ENCODE measurements around the gene TEKTIP1.

TEKTIP1 gene

DNA sequence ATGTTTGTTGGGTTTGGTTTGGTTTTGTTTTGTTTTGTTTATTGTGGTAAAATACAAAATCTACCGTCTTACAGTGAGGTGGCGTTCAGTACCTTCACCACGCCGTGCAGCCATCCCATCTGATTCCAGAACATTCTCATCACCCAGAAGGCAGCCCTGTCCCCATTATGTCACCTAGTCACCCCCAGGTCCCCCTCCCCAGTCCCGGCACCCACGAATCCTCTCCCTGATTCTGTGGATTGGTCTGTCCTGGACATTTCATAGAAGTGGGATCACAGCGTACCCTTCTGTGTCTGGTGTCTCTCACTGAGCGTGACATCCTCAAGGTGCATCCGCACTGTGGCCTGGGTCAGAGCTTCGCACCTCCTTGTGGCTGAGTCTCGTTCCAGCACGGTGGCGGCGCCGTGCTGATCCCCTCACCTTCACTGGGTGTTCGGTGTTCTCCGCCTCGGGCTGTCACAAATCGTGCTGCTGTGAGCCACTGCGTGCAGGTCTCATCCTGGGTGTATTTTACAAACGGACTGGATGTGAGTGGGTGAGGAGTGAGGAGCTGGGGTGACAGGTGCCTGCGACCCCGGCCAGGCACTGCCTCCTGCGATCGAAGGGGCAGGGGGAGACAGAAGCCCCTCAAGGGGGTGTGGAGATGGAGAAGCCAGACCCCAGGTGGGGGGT lies 580 bp upstream of the TEKTIP1 start:
- DNase-seq, result no peak

DNA sequence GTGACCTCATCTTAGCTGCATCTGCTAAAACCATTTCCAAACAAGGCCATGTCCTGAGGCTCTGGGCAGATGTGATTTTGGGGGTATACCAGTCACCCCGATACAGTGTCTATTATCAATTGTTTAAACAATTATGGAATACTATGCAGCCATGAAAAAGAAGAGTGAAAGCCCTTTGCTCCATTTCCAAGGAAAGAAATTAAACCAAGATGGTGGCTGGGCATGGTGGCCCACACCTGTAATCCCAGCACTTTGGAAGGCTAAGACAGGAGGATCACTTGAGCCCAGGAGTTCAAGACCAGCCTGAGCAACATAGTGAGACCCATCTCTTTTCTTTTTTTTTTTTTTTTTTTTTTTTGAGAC lies 763 bp downstream of the TEKTIP1 start:
- DNase-seq, result no peak

DNA sequence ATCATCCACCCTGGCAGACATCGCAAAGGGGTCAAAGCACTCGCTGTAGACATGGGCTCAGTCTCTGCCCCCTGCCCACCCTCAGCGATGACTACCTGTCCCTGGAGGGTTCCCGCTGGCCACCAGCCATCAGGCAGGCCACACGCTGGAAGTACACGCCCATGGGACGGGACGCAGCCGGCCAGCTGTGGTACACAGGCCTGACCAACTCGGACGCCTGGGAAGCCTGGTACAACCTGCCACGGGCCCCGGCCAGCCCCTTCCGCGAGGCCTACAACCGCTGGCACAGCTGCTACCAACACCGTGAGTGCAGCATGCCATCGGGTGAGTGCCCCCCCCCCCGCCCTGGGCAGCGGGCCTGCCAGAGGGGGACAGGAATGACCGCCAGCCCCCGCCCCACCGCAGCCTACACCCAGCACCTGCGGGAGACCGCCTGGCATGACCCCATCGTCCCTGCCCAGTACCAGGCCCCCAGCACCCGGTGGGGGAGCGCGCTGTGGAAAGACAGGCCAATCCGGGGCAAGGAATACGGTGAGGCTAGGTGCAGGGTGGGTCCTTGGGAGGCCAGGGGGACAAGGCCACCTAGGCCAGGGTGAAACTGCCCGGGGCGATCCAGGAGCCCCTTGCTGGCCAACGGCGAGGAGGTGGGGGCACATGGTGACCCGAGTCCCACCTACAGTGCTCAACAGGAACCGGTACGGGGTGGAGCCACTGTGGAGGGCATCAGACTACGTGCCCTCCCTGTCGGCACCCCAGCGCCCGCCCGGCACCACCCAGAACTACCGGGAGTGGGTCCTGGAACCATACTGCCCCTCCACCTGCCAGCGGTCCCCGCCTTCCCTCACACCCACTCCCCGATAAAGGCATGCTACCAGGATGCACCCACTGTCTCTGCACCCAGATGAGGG lies 4.4 kb downstream of the TEKTIP1 start:
- no peak for DNase-seq

DNA sequence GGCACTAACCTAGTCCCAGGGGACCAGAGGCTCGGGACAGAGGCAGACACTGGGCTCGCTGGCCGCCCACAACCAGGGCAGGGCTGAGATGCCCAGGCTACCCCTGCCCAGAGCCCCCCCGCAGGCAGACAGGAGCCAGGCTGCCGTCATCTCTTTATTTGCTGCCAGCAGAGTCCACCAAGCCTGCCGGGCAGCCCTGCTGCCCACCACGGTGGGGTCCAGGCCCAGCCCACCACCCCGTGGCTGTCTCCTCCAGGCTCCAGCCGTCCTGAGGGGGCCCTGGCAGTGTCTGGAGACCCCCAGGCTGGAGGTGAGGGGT lies 5.0 kb downstream of the TEKTIP1 start:
- DNase-seq, result no peak

DNA sequence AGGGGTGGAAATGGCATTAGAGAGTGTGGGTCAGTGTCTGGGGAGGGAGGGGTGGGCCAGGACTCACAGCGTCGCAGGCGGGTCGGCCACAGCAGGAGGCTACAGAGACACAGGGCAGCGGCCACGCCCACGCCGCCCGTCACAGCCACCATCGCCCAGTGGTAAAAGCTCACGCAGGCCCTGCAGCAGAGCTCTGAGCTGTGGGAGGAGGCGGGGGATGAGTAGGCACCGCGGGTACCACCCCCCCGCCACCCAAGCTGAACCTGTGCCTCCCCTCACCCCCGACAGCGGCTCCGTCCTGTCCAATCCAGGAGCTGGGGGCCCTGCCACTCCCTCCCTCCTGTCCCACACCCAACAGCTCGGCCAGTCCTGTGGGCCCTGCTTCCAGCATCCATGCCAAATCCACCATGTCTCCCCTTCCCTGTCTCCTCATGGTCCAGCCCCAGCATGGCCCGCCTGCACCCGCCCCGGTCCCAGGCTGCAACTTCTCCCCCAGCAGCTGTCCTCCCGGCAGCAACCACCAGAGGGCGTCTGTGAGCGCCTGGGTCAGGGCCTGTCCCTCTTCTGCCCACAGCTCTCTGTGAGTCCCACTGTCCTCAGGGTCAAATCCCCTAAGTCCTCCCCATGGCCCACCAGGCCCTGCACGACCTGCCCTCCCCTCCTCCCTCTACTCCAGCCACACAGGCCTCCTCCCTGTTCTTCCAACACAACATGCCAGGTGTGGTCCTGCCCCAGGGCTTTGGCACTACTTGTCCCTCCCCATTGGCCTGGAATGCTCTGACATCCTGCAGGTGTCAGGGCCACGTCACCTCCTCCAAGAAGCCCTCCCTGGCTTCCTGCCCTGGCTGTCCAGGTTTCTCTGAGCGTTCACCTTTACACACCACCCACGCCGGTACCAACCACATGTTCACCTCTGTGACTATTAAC lies 6.0 kb downstream of the TEKTIP1 start:
- DNase-seq, result peak; percentile 12 to 20

DNA sequence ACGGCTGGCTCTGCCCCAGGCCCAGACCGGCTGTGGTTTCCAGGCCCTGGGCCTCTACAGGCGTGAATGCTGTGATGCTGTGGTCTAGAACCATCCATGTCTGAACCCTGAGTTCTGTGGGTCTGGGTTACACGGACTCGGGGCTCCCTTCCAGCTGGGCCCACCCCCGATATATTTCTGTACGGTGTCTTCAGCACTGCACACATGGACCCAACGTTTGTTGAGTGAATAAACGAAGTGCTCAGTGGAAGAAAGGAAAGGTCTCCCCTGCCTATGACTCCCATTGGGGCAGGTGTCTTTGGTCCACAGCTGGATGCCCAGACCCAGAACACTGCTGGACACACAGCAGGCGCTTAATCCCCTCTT lies 6.7 kb downstream of the TEKTIP1 start:
- DNase-seq, result no peak

DNA sequence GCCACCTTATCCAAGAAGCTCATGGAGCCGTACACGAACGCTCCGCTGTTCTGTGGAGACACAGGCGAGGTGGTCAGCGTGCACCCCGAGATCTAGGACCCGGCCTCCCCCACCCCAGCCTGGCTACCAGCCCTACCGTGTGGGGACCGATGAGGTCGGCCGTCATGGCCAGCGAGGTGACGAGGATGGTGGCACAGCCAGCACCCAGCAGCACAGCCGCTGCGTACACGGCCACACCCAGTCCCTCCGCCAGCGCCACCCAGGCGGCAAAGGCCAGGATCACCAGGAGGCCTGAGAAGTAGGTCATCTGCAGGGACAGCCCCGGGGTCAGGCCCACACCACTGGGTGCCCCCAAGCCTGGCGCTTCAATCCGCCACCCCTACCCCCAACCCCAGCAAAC lies 7.1 kb downstream of the TEKTIP1 start:
- DNase-seq, result no peak

DNA sequence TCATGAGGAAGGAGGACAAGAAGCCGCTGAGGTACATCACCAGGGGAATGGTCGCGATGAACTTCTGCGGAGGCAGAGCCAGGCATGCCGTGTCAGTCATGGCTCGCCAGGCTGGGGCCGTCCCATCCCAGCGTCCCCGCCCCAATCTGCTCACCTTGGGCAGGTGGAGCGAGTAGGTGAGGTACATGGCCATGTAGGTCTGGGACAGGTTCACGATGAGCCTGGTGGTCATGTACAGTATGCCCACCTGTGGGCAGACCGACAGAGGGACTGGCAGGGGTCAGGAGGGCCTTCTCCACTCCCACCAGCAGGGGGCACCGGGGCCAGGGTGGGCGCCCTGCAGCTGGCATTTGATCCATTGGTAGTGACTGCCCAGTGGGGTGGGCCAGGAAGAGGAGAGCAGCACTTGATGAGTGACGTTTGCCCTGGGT lies 8.3 kb downstream of the TEKTIP1 start:
- DNase-seq, result peak in 1 of 2 experiments; percentile 18

DNA sequence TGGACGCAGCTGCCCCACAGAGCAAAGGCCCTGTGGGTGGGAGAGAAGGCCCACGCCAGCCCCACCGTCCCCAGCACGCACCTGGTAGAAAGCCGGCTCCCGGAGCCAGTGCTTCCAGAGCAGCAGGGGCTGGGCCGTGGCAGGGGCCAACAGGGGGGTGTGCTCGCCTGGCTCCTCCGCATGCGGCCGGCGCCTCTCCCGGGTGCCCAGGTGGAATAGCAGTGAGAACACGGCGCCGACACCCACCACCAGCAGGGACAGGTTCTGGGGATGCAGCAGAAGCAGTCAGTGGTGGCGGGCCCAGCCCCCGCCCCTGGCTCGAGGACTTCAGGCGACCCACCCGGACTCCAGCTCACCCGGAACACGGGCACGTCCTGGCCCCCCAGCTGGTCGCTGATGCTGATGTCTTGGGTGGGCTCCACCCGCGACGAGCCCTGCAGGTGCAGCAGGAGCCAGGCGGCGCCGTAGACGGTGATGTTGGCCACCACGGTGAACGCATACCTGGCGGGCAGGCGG lies 8.9 kb downstream of the TEKTIP1 start:
- DNase-seq, result no peak

DNA sequence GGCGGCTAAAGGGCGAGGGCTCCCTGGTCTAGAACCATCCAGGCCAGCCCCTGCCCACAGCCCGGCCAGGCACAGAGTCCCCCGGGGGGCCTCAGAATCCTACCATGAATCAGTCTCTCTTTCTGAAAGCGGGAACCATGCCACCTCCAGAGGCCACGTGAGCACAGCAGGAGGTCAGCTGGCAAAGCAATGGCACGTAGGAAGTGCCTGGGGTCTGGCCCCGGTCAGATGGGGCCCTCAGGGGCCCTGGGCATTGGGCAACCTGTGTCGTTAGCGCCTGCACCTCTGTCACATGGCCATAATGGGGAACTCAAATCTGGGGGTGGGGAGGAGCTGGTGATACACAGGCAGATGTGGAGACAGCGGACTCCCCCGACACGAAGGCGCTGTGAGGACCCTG lies 9.6 kb downstream of the TEKTIP1 start:
- DNase-seq, result no peak

DNA sequence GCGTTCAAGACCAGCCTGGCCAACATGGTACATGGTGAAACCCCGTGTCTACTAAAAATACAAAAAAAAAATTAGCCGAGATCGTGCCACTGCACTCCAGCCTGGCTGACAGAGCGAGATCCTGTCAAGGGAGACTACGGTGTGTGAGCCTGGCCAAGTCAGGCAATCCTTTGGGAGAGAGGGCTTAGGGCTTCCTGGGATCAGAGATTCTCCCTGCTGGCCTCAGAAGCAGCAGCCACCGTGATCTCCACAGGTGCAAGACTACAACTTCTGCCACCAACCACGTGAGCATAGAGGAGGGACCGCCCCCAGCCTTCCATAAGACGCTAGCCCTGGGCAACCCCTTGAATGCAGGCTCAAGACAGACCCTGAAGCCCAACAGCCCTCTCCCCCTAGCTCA lies 10.8 kb downstream of the TEKTIP1 start:
- DNase-seq, result no peak

DNA sequence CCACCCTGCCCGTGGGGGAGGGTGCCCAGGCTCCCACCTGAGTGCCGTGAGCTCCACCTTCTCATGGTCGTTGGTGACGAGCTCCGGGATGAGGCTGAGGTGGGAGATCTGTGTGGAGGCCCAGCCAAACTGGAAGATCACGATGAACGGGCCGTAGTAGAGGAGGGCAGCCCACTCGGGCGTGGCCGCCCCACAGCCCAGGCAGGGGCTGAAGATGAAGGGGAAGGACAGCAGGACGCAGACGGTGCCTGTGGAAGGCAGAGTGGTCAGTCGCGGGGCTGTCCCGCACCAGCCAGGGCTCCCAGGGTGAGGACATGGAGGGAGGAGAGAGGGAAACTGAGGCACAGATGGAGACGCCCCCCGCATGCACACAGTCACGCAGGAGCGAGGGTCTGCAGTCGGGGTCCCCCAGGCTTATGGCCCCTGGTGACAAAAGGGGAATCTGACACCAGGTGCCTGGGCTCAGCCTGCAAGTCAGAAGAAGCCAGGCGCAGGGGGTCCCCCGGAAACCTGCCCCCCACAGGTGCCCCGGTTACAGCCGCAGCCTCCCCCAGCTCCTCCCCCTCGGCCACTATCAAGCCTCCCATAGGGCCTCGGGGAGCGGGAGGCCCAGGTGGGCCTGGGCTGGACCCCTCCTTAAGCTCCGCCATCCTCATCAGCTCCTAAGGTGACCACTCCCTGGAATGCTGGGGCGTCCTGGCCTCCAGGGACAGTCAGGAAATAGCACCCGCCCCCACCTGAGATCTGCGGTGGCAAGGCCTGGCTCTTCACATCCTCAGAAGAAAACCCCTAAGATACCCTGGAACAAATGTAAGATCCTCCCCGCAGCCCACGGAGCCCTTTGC lies 12.2 kb downstream of the TEKTIP1 start:
- DNase-seq, result no peak

DNA sequence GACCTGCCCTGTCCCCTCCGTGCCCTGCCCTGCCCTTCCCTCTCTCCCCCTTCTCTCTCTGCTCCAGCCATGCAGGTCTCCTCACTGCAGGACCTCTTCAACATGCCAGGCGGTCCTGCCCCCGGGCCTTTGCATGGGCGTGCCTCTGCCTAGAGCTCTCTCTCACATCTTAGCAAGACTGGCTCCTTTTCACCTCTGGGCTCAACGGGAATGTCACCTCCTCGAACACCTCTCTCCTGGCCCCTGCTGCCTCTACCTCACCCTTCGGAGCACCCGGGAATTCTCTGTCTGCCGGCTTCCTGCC lies 12.8 kb downstream of the TEKTIP1 start:
- no peak for DNase-seq

DNA sequence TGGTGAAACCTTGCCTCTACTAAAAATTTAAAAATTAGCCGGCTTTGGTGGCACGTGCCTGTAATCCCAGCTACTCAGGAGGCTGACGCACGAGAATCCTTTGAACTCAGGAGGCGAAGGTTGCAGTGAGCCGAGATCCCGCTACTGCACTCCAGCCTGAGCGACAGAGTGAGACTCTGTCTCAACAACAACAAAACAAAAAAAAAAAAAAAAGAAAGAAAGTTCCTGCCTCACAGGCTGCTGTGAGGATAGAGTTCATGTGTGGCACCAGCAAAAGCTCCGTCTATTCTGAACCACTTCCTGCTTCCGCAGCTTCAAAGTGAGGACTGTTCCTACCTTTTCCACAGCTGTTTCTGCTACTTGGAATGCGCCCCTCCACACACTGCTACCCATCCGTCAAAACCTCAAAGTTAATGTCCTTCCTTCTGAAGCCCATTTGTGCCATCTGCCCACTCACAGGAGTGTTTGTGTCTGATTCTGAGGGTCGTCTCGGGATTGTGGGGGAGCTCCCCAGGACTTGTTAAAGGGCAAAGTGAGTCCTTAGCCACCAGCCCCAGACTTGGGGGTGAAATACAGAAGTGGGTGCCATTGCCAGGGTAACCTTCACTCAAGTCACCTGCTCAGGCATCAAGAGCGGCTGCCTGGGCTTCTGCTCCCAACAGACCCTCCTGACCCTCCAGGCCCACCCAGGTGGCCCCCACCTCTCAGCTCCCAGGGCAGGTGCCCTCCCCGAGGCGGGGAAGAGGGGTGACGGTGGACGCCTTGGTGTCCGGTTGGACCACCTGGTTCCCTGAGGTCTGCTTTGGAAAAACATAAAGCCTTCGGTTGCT lies 15.5 kb downstream of the TEKTIP1 start:
- no peak for DNase-seq

DNA sequence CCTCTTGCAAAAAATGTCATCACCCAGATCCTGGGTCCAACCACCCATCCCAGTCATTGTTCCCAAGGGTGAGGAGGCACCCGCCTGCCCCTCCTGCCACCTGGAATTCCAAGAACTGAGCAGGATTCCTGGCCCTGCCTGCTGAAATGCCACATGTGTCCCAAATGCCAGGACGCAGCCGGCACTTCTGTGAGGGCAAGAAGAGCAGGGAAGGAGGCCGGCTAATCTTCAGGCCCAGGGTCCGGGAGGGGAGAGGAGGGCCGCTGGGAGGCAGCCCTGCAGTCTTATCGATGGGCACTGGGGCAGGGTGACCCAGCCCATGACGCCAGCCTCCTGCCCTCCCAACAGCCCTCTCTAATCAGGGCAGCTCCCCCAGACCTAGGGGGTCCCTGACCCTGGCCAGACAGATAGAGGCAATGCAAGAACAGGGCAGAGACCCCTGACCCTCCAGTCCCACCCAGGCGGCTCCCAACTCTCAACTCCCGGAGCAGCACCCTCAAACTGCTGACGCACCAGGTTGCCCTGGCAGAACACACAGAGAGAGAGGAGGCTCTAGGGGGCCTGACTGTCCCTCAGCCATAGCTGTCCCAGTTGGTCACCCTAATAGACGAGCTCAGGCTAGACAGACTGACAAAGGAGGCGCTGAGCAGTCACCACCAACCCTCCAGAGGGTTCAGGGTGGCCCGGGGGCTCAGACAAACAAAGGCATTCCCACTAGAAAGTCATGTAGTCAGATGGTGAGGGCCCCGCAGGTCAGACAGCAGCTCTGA lies 16.9 kb downstream of the TEKTIP1 start:
- no peak for DNase-seq

DNA sequence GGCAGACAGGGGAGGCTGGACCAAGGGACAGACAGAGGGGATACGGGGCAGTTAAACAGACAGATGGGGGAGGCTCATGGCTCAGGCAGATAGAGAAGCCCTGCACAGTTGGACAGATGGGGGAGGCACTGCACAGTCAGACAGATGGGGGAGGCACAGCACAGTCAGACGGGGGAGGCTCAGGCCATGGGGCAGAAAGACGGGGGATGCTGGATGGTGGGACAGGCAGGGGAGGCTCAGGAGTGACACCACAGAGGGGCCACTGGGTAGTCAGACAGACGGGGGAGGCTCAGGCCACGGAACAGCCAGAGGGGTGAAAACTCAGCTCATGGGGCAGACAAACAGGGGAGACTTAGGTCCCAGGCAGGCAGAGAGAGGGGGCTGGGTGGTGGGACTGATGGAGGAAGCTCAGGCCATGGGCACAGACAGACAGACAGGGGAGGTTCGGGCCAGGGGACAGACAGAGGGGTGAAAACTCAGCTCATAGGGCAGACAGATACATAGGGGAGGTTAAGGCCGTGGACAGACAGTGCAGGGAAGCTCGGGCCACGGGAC lies 17.5 kb downstream of the TEKTIP1 start:
- DNase-seq, result no peak

DNA sequence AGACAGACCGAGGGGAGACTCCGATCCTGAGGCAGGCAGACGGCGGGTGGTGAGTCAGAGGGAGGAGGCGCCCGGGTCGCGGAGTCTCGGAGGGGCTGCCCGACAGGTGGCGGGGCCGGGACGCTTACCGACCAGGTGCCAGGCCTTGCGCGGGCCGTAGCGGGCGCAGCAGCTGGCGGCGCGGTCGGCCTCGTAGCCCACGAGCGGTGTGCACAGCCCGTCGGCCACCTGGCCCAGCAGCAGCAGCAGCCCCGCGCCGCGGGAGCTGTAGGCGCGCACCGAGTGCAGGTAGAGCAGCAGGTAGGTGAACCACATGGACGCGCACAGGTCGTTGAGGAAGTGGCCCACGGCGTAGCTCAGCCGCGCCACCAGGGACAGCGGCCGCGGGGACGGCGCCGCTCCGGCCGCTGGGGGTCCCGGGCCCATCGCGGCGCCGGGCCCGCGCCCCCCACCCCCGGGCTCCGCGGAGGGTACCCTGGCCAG lies 18.0 kb downstream of the TEKTIP1 start:
- DNase-seq, result peak in 1 of 2 experiments; percentile 35

DNA sequence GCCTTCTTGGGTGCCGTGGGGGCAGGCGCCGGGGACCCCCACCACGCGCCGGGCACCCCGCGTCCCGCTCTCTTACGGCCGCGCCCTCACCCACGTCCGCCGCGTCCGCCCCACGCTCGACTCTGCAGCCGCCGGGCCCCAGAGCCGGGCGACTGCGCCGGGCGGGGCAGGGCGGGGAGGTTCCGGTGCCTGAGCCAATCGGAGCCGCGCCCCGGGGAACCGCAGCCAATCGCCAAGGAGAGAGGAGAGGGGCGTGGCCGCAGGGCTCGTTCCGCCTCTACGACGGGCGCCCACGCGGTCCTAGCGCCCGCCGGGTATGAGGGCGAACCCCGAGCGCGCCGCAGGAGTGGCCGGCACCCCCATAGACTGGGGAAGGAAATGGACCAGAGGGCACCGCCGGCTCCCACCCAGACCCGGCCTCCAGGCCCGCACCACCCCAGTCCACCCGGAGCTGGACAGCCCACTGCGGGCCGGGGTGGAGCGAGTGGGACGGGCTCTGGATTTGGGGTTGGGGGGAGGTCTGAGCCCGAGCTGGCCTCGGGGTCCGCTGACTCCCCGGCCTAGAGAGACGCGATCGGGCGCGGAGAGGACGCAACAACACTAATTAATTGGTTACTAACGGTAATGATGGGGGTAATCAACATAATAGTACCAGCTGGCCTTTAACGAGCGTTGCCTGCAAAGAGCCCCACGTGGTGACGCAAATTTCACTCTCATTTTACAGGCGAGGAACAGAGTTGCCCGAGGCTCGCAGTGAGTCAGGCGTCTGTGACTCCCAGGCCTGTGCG lies 18.7 kb downstream of the TEKTIP1 start, which contains the start of gene MFSD12:
TSS of gene MFSD12 (minus strand) at position 126 of the 788 bp plus-strand sequence. CDS start 183 bp downstream, outside the sequence.
- DNase-seq, result peak; percentile 87 to 92

Data from SHP77 (cell line).